IMR-90 (cell line): Measurements from ENCODE around the gene ODAD2. TPM values are rescaled to one million over a fixed set of nuclear protein-coding genes. Genes with fewer than 3 reads are reported as not detected.

ENCODE experiments used
- ATAC-seq: fragments of 200-7000 bp; cut with Tn5 transposase; 2 replicates; pipeline ENCODE4 v1.9.1; 2020; ENCODE audit warnings: low read depth, mild to moderate bottlenecking, moderate library complexity
- BruUV-seq: library from RNA; stranded (reverse); fragments of 400-500 nt; replicated peaks from 2 replicates; lab custom pipeline; 2021; lab: Mats Ljungman, UMichigan
- CTCF ChIA-PET: fragments of 300-600 bp; formaldehyde crosslinking; extraction: SDS; loops from one replicate; lab custom pipeline; 2021; ENCODE audit warnings: antibody characterized with exemption; lab: Yijun Ruan, JAX
- POLR2A ChIA-PET: fragments of 300-600 bp; sonication (Branson Sonifier 250); formaldehyde crosslinking; loops from one replicate; lab custom pipeline; 2022; ENCODE audit warnings: antibody characterized with exemption; ENCODE audit not compliant: unreplicated experiment; lab: Charles Lee
- DNase-seq: peaks from one replicate; pipeline ENCODE4 v3.0.0; 2013
- H2AFZ ChIP-seq: replicated peaks from 2 replicates; pipeline ENCODE3; 2013; ENCODE audit warnings: low read length, mild to moderate bottlenecking; ENCODE audit not compliant: poor library complexity
- H2AK5ac ChIP-seq: 2 replicates; pipeline ENCODE4 v1.6.1; 2013; ENCODE audit warnings: low read depth, low read length, inconsistent platforms
- H2AK9ac ChIP-seq: replicated peaks from 2 replicates; pipeline ENCODE3; 2013; ENCODE audit warnings: mild to moderate bottlenecking, low read depth, low read length, moderate library complexity; ENCODE audit not compliant: poor library complexity
- H2BK120ac ChIP-seq: 2 replicates; pipeline ENCODE4 v1.6.1; 2013; ENCODE audit warnings: low read depth, low read length, inconsistent platforms
- H2BK15ac ChIP-seq: 3 replicates; pipeline ENCODE4 v1.6.1; 2013; ENCODE audit warnings: low read depth, low read length, inconsistent platforms
- H2BK20ac ChIP-seq: 2 replicates; pipeline ENCODE4 v1.6.1; 2013; ENCODE audit warnings: low read depth, mild to moderate bottlenecking, inconsistent platforms, low read length, moderate library complexity
- H2BK5ac ChIP-seq: 2 replicates; pipeline ENCODE4 v1.6.1; 2013; ENCODE audit warnings: mild to moderate bottlenecking, low read depth, low read length, inconsistent platforms; ENCODE audit not compliant: poor library complexity, severe bottlenecking
- H3K14ac ChIP-seq: replicated peaks from 2 replicates; pipeline ENCODE4 v1.6.1; 2013; ENCODE audit warnings: low read depth, low read length, inconsistent platforms
- H3K18ac ChIP-seq: 2 replicates; pipeline ENCODE4 v1.6.1; 2013; ENCODE audit warnings: low read depth, low read length, control low read depth
- H3K23ac ChIP-seq: 2 replicates; pipeline ENCODE4 v1.6.1; 2013; ENCODE audit warnings: low read depth, low read length, inconsistent platforms
- H3K27ac ChIP-seq: 2 replicates; pipeline ENCODE4 v1.5.1; 2013; ENCODE audit warnings: mild to moderate bottlenecking, control low read depth, low read length; ENCODE audit not compliant: insufficient read depth
- H3K27me3 ChIP-seq: 2 replicates; pipeline ENCODE4 v1.6.1; 2013; ENCODE audit warnings: low read length; ENCODE audit not compliant: control insufficient read depth, insufficient read depth
- H3K36me3 ChIP-seq: 2 replicates; pipeline ENCODE4 v1.6.1; 2013; ENCODE audit warnings: low read length, mixed read lengths; ENCODE audit not compliant: control insufficient read depth, insufficient read depth
- H3K4ac ChIP-seq: 2 replicates; pipeline ENCODE4 v1.6.1; 2013; ENCODE audit warnings: low read depth, low read length, inconsistent platforms
- H3K4me1 ChIP-seq: 2 replicates; pipeline ENCODE4 v1.6.1; 2013; ENCODE audit warnings: low read length, mixed read lengths; ENCODE audit not compliant: control insufficient read depth, insufficient read depth
- H3K4me2 ChIP-seq: 2 replicates; pipeline ENCODE4 v1.6.1; 2013; ENCODE audit warnings: low read depth, mild to moderate bottlenecking, control low read depth, low read length, moderate library complexity
- H3K4me3 ChIP-seq: 2 replicates; pipeline ENCODE4 v1.5.1; 2013; ENCODE audit warnings: low read depth, mild to moderate bottlenecking, control low read depth, low read length, moderate library complexity; ENCODE audit not compliant: insufficient read depth
- H3K56ac ChIP-seq: 2 replicates; pipeline ENCODE4 v1.6.1; 2013; ENCODE audit warnings: low read length, inconsistent platforms; ENCODE audit not compliant: insufficient read depth; ENCODE audit errors: extremely low read depth
- H3K79me1 ChIP-seq, 2 experiments: 2 replicates each; pipeline ENCODE4 v1.6.1; 2013; ENCODE audit warnings: low read length in 2 of 2, inconsistent platforms in 1 of 2, low read depth in 1 of 2
- H3K9ac ChIP-seq: 2 replicates; pipeline ENCODE4 v1.6.1; 2013; ENCODE audit warnings: low read depth, low read length, control low read depth
- H3K9me1 ChIP-seq: 2 replicates; pipeline ENCODE4 v1.6.1; 2013; ENCODE audit warnings: low read length, inconsistent platforms; ENCODE audit not compliant: insufficient read depth
- H3K9me3 ChIP-seq: 2 replicates; pipeline ENCODE4 v1.6.1; 2013; ENCODE audit warnings: low read length; ENCODE audit not compliant: control insufficient read depth, insufficient read depth
- H4K20me1 ChIP-seq: 2 replicates; pipeline ENCODE4 v1.6.1; 2013; ENCODE audit warnings: low read length, inconsistent platforms; ENCODE audit not compliant: insufficient read depth
- H4K5ac ChIP-seq: 2 replicates; pipeline ENCODE4 v1.6.1; 2013; ENCODE audit warnings: mild to moderate bottlenecking, low read depth, low read length, control low read depth
- H4K8ac ChIP-seq, 2 experiments: 2 replicates each; pipeline ENCODE4 v1.6.1; 2013; ENCODE audit warnings: low read depth in 2 of 2, low read length in 2 of 2, control low read depth in 1 of 2, inconsistent platforms in 1 of 2
- H4K91ac ChIP-seq: 2 replicates; pipeline ENCODE4 v1.6.1; 2013; ENCODE audit warnings: low read depth, low read length, inconsistent platforms; ENCODE audit not compliant: insufficient read depth
- CEBPB ChIP-seq: IDR thresholded peaks from 2 replicates; pipeline ENCODE4 v1.6.1; 2012; ENCODE audit warnings: low read depth, low read length, improper control_type of control experiment
- WGBS, 2 experiments: methylation state at CpG; one replicate each; pipeline versions ENCODE4 v1.1.5 to v1.1.7; 2013; ENCODE audit warnings: missing lambda C conversion rate in 2 of 2; ENCODE audit not compliant: insufficient read length in 1 of 2; ENCODE audit errors: extremely low coverage in 2 of 2; 5-methylcytosine and 5-hydroxymethylcytosine counted together
- dilution Hi-C: fragments of 300-500 bp; cut with HindIII; formaldehyde crosslinking; loops from one replicate; pipeline ENCODE4 v1.14.3; 2018; ENCODE audit warnings: low sequenced_read_pairs; ENCODE audit not compliant: unreplicated experiment
- in situ Hi-C: fragments of 300-500 bp; cut with MboI; formaldehyde crosslinking; loops from 3 replicates; pipeline ENCODE4 v1.14.3; 2019; ENCODE audit warnings: low sequenced_read_pairs, inconsistent platforms, mixed read lengths
- intact Hi-C: fragments of 100-400 bp; cut with micrococcal nuclease; formaldehyde crosslinking; loops from 2 replicates; pipeline ENCODE4 v1.10.0; 2022
- polyA plus RNA-seq, 3 experiments: library from polyadenylated mRNA; depleted of rRNA; stranded (reverse); fragments of >200 nt; gene quantifications; 2 replicates each; pipeline ENCODE4 v1.2.3, GENCODE V29; 2012; ENCODE audit warnings: low replicate concordance in 1 of 3
- total RNA-seq: library from RNA; depleted of rRNA; stranded (reverse); fragments of >200 nt; gene quantifications from 2 replicates; pipeline ENCODE4 v1.2.3, GENCODE V29; 2012

ODAD2 gene
- total and polyA plus RNA-seq, 2 of the 4 experiments (the other 2 are of a cell fraction), result 0.53 to 0.72 TPM

DNA sequence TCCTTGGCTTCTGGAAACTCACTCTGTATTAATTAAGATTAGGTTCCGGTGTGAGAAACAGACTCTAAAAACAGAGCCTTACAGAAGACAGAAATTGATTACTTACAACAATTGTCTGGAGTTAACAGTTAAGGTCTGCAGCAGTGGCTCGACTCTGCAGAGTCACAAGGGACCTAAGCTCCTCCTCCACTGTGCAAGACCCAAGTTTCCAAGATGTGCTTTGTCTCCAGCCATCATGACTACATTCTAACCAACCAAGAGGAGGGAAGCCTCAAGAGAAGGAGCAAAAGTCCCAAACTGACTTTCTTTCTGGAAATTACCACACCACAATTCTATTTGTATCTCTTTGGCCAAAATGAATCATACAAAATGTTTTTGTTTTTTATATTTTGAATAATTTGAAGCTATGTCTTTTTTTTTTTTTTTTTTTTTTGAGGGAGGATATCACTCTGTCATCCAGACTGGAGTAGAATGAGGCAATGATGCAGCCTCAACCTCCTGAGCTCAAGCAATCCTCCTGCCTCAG lies 14.2 kb upstream of the ODAD2 start:
- dilution Hi-C loops (no loop called here), in situ Hi-C loops (no loop called here), intact Hi-C loops (no loop called here)
- no peaks in the 10 kb centered on the region for H3K9me1 ChIP-seq
- H3K4me1 ChIP-seq, result no peaks in the 10 kb centered on the region
- BruUV-seq, result no TSS peak
- TF ChIP-seq CEBPB, result no peak
- H3K18ac ChIP-seq, result no peak overlapping the region
- H2AK5ac ChIP-seq, result no peak overlapping the region
- H2AFZ ChIP-seq, result no peak overlapping the region
- H4K5ac ChIP-seq, result no peak overlapping the region
- no peak for ATAC-seq
- H2AK9ac ChIP-seq, result no peak overlapping the region
- H3K4me2 ChIP-seq, result no peak overlapping the region
- no peak overlapping the region for H3K23ac ChIP-seq
- no peaks in the 10 kb centered on the region for H4K20me1 ChIP-seq
- H3K14ac ChIP-seq, result no peak overlapping the region
- no peaks in the 10 kb centered on the region; the same call in 1 of the 2 replicates for H3K27me3 ChIP-seq
- POLR2A ChIA-PET, result no interaction called here
- H3K56ac ChIP-seq, result no peak overlapping the region
- H2BK5ac ChIP-seq, result no peak overlapping the region
- H4K8ac ChIP-seq, result no peak overlapping the region
- H3K27ac ChIP-seq, result no peak overlapping the region
- no peak overlapping the region for H2BK120ac ChIP-seq
- no peak overlapping the region for H2BK15ac ChIP-seq
- DNase-seq, result no peak
- no peaks in the 10 kb centered on the region for H3K36me3 ChIP-seq
- H3K9ac ChIP-seq, result no peak overlapping the region
- H3K9me3 ChIP-seq, result no peaks in the 10 kb centered on the region
- H2BK20ac ChIP-seq, result no peak overlapping the region
- no peaks in the 10 kb centered on the region for H3K79me1 ChIP-seq
- WGBS, 2 experiments, result no CpG with 5 or more reads among the region's 2 CpGs
- H4K91ac ChIP-seq, result no peak overlapping the region
- no peak overlapping the region for H3K4ac ChIP-seq
- H3K4me3 ChIP-seq, result no peak overlapping the region
- CTCF ChIA-PET, result no interaction called here
